HG03280 (cell line): ENCODE data around the gene SLC5A12.

Source experiments
- ATAC-seq: cut with Tn5 transposase; IDR thresholded peaks from one replicate; pipeline ENCODE4 v1.9.1; 2021; ENCODE audit warnings: mild to moderate bottlenecking, moderate library complexity; ENCODE audit not compliant: unreplicated experiment

The SLC5A12 gene

GRCh38 chr11:26726960-26727359 lies 5.1 kb upstream of the SLC5A12 start:
- ATAC-seq = no peak

GRCh38 chr11:26719998-26720397 lies 1.9 kb downstream of the SLC5A12 start:
- no peak for ATAC-seq

GRCh38 chr11:26719289-26719973 lies 2.4 kb downstream of the SLC5A12 start:
- ATAC-seq = no peak

- ATAC-seq = no peak
Observed at GRCh38 chr11:26717771-26718170, 4.1 kb downstream of the SLC5A12 start.

- ATAC-seq = no peak
Observed at GRCh38 chr11:26715133-26715532, 6.7 kb downstream of the SLC5A12 start.

- no peak for ATAC-seq
Observed at GRCh38 chr11:26712497-26712896, 9.4 kb downstream of the SLC5A12 start.

GRCh38 chr11:26710489-26710888 lies 11.4 kb downstream of the SLC5A12 start:
- ATAC-seq = no peak

- ATAC-seq = no peak
Observed at GRCh38 chr11:26708736-26709456, 13.0 kb downstream of the SLC5A12 start.

GRCh38 chr11:26706181-26706580 lies 15.7 kb downstream of the SLC5A12 start:
- ATAC-seq = no peak

GRCh38 chr11:26704249-26704648 lies 17.6 kb downstream of the SLC5A12 start:
- no peak for ATAC-seq

- ATAC-seq = no peak
Observed at GRCh38 chr11:26703411-26704191, 18.3 kb downstream of the SLC5A12 start.

- ATAC-seq = no peak
Observed at GRCh38 chr11:26702406-26702805, 19.5 kb downstream of the SLC5A12 start.

- ATAC-seq = no peak
Observed at GRCh38 chr11:26700574-26701235, 21.2 kb downstream of the SLC5A12 start.

- ATAC-seq = no peak
Observed at GRCh38 chr11:26698224-26698623, 23.6 kb downstream of the SLC5A12 start.

- ATAC-seq = no peak
Observed at GRCh38 chr11:26696330-26696729, 25.5 kb downstream of the SLC5A12 start.

- no peak for ATAC-seq
Observed at GRCh38 chr11:26688701-26689100, 33.2 kb downstream of the SLC5A12 start.

- no peak for ATAC-seq
Observed at GRCh38 chr11:26687351-26687750, 34.5 kb downstream of the SLC5A12 start.

GRCh38 chr11:26677566-26677965 lies 44.3 kb downstream of the SLC5A12 start:
- ATAC-seq = no peak

GRCh38 chr11:26676641-26677040 lies 45.2 kb downstream of the SLC5A12 start:
- no peak for ATAC-seq

- no peak for ATAC-seq
Observed at GRCh38 chr11:26675233-26675928, 46.5 kb downstream of the SLC5A12 start.

- no peak for ATAC-seq
Observed at GRCh38 chr11:26665946-26666345, 55.9 kb downstream of the SLC5A12 start.
